H1 (cell line): ENCODE data around the gene NEGR1. TPM values are rescaled to one million over a fixed set of nuclear protein-coding genes. Genes with fewer than 3 reads are reported as not detected.

Experiments
- NRF1 ChIP-seq: IDR thresholded peaks from 2 replicates; pipeline ENCODE4 v1.6.1; 2011; ENCODE audit warnings: mild to moderate bottlenecking, low read depth, low read length, improper control_type of control experiment
- polyA plus RNA-seq, 7 experiments: library from polyadenylated mRNA; depleted of rRNA in 3 of 7; stranded (reverse) in 5 of 7; unstranded in 2 of 7; fragments of >200 nt in 5 of 7; fragments of 200-250 nt in 2 of 7; gene quantifications; 1 replicate in 5 of 7; 2 replicates in 1 of 7; 4 replicates in 1 of 7; pipeline versions ENCODE4 v1.2.1 to v1.2.3, GENCODE V29; 2011 to 2013; ENCODE audit warnings: missing spikeins in 2 of 7, mixed read lengths in 2 of 7
- total RNA-seq: library from RNA; stranded (reverse); fragmentation: NEBNext Ultra II Directional; extraction: Animal tissue kit (Norgen Biotek cat#: 25700); gene quantifications from 2 replicates; pipeline ENCODE4 v1.2.1, GENCODE V29; 2021

NEGR1 gene
- total and polyA plus RNA-seq, 2 of the 8 experiments (the other 6 are each of a cell fraction or from before 2014, with no cell fraction given), result 0.71 to 1.3 TPM

DNA sequence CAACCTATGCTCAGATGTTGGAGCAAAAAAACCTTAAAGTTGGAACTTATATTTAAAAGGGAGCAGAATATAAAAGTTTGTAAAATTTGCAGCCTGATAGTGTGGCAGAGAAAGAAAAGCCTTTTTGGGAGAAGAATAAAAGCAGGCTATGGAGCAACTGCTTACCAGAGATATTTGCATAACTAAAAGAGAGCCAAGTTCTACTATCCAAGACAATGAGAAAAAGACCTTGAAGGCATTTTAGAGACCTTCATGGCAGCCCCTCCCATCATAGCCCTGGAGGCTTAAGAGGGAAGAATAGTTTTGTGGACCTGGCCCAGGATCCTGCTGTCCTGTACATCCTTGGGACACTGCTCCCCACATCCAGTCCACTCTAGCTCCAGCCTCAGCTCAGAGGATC is 889.0 kb downstream of the NEGR1 start (continued):
- no peak for TF ChIP-seq NRF1
